HL-60 (cell line): Measurements from ENCODE around the gene TMEM248.

Experiments
- GABPA ChIP-seq: IDR thresholded peaks from 2 replicates; pipeline ENCODE4 v1.6.1; 2012; ENCODE audit warnings: low read depth
- POLR2AphosphoS5 ChIP-seq: IDR thresholded peaks from 2 replicates; pipeline ENCODE4 v1.6.1; 2012; ENCODE audit warnings: low read depth
- REST ChIP-seq: IDR thresholded peaks from 2 replicates; pipeline ENCODE4 v1.6.1; 2012; ENCODE audit warnings: low read depth; ENCODE audit not compliant: insufficient replicate concordance
- SPI1 ChIP-seq: IDR thresholded peaks from 2 replicates; pipeline ENCODE4 v1.6.1; 2012; ENCODE audit warnings: low read depth, mild to moderate bottlenecking, borderline replicate concordance
- TF ChIP-seq, protein P1 (sequence below): IDR thresholded peaks from one replicate; pipeline ENCODE4 v1.5.1; 2011; ENCODE audit warnings: low read length, control low read depth, inconsistent platforms; ENCODE audit not compliant: insufficient read depth

DNA sequence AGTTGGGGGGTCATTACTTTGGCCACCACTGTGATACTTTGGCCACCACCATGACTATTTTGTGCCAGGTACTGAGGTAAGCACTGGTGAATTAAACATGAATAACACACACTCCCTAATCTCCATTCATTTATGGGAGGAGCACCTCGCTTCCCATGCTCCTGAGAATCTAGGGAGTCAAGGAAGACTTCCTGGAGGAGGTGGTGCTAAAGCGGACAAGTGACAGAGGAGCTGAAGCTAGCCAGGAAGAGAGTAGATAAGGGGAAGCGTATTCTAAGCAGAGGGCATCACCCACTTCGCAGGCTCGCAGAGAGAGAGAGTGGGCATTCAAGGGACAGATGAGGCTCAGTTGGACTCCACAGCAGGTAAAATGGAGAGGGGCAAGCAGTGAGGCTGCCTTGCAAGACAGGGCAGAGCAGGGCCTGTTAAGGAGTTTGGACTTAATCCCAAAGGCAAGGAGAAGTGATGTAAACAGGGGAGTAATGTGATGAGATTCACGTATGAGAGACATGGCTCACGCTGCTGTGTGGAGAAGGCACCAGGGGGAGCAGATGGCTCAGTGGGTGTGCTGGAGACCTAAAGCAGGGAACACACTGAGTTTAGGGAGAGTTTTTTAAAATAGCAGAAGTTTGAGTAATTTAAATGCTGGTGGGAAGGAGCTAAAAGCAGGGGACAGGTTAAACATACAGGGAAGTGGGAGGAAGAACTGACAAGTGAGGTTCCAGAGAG lies 21.3 kb upstream of the TMEM248 start:
- TF ChIP-seq, protein P1, sequence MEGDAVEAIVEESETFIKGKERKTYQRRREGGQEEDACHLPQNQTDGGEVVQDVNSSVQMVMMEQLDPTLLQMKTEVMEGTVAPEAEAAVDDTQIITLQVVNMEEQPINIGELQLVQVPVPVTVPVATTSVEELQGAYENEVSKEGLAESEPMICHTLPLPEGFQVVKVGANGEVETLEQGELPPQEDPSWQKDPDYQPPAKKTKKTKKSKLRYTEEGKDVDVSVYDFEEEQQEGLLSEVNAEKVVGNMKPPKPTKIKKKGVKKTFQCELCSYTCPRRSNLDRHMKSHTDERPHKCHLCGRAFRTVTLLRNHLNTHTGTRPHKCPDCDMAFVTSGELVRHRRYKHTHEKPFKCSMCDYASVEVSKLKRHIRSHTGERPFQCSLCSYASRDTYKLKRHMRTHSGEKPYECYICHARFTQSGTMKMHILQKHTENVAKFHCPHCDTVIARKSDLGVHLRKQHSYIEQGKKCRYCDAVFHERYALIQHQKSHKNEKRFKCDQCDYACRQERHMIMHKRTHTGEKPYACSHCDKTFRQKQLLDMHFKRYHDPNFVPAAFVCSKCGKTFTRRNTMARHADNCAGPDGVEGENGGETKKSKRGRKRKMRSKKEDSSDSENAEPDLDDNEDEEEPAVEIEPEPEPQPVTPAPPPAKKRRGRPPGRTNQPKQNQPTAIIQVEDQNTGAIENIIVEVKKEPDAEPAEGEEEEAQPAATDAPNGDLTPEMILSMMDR, result no peak
- TF ChIP-seq GABPA (no peak), POLR2AphosphoS5 (no peak), SPI1 (no peak), REST (no peak)
